ENCODE measurements around the gene TMEM80.

DNA sequence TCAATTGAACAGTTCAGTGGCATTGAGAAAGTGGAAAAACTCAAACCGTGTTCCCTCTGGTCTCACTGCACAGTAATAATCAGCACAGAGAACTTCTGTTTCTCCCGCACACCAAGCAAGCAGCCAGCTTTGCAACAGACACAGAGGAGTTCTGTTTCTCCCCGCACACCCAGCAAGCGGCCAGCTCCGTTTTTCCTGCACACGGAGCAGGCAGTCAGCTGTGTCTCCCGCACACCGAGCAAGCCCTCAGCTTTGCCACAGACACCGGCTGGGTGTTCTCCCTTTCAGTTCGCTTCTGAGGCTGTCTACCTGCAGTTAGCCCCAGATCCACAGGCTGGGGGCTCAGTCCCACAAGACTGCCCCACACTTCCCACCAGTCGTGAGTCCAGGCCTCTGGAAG lies 41.8 kb downstream of the TMEM80 start:
- TF ChIP-seq, protein P1, sequence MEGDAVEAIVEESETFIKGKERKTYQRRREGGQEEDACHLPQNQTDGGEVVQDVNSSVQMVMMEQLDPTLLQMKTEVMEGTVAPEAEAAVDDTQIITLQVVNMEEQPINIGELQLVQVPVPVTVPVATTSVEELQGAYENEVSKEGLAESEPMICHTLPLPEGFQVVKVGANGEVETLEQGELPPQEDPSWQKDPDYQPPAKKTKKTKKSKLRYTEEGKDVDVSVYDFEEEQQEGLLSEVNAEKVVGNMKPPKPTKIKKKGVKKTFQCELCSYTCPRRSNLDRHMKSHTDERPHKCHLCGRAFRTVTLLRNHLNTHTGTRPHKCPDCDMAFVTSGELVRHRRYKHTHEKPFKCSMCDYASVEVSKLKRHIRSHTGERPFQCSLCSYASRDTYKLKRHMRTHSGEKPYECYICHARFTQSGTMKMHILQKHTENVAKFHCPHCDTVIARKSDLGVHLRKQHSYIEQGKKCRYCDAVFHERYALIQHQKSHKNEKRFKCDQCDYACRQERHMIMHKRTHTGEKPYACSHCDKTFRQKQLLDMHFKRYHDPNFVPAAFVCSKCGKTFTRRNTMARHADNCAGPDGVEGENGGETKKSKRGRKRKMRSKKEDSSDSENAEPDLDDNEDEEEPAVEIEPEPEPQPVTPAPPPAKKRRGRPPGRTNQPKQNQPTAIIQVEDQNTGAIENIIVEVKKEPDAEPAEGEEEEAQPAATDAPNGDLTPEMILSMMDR (conservative IDR thresholded peaks at IDR 0.05; ENCODE audit: low read depth in 2 of 2), result no peak
- no peak for TF ChIP-seq POLR2AphosphoS5 (IDR thresholded peaks at IDR 0.05; ENCODE audit: low read depth)
- no peak for TF ChIP-seq CREB1 (CRISPR knock-in tag; IDR thresholded peaks at IDR 0.05; ENCODE audit: low read depth)
- TF ChIP-seq, protein P2, sequence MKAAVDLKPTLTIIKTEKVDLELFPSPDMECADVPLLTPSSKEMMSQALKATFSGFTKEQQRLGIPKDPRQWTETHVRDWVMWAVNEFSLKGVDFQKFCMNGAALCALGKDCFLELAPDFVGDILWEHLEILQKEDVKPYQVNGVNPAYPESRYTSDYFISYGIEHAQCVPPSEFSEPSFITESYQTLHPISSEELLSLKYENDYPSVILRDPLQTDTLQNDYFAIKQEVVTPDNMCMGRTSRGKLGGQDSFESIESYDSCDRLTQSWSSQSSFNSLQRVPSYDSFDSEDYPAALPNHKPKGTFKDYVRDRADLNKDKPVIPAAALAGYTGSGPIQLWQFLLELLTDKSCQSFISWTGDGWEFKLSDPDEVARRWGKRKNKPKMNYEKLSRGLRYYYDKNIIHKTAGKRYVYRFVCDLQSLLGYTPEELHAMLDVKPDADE (IDR thresholded peaks at IDR 0.05), result no peak
- TF ChIP-seq, protein P3, sequence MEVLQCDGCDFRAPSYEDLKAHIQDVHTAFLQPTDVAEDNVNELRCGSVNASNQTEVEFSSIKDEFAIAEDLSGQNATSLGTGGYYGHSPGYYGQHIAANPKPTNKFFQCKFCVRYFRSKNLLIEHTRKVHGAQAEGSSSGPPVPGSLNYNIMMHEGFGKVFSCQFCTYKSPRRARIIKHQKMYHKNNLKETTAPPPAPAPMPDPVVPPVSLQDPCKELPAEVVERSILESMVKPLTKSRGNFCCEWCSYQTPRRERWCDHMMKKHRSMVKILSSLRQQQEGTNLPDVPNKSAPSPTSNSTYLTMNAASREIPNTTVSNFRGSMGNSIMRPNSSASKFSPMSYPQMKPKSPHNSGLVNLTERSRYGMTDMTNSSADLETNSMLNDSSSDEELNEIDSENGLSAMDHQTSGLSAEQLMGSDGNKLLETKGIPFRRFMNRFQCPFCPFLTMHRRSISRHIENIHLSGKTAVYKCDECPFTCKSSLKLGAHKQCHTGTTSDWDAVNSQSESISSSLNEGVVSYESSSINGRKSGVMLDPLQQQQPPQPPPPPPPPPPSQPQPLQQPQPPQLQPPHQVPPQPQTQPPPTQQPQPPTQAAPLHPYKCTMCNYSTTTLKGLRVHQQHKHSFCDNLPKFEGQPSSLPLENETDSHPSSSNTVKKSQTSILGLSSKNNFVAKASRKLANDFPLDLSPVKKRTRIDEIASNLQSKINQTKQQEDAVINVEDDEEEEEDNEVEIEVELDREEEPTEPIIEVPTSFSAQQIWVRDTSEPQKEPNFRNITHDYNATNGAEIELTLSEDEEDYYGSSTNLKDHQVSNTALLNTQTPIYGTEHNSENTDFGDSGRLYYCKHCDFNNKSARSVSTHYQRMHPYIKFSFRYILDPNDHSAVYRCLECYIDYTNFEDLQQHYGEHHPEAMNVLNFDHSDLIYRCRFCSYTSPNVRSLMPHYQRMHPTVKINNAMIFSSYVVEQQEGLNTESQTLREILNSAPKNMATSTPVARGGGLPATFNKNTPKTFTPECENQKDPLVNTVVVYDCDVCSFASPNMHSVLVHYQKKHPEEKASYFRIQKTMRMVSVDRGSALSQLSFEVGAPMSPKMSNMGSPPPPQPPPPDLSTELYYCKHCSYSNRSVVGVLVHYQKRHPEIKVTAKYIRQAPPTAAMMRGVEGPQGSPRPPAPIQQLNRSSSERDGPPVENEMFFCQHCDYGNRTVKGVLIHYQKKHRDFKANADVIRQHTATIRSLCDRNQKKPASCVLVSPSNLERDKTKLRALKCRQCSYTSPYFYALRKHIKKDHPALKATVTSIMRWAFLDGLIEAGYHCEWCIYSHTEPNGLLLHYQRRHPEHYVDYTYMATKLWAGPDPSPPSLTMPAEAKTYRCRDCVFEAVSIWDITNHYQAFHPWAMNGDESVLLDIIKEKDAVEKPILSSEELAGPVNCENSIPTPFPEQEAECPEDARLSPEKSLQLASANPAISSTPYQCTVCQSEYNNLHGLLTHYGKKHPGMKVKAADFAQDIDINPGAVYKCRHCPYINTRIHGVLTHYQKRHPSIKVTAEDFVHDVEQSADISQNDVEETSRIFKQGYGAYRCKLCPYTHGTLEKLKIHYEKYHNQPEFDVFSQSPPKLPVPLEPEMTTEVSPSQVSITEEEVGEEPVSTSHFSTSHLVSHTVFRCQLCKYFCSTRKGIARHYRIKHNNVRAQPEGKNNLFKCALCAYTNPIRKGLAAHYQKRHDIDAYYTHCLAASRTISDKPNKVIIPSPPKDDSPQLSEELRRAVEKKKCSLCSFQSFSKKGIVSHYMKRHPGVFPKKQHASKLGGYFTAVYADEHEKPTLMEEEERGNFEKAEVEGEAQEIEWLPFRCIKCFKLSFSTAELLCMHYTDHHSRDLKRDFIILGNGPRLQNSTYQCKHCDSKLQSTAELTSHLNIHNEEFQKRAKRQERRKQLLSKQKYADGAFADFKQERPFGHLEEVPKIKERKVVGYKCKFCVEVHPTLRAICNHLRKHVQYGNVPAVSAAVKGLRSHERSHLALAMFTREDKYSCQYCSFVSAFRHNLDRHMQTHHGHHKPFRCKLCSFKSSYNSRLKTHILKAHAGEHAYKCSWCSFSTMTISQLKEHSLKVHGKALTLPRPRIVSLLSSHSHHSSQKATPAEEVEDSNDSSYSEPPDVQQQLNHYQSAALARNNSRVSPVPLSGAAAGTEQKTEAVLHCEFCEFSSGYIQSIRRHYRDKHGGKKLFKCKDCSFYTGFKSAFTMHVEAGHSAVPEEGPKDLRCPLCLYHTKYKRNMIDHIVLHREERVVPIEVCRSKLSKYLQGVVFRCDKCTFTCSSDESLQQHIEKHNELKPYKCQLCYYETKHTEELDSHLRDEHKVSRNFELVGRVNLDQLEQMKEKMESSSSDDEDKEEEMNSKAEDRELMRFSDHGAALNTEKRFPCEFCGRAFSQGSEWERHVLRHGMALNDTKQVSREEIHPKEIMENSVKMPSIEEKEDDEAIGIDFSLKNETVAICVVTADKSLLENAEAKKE (CRISPR knock-in tag; IDR thresholded peaks at IDR 0.05), result no peak
- no peak for TF ChIP-seq EZH2phosphoT487 (IDR thresholded peaks at IDR 0.05; ENCODE audit: unreplicated experiment)
